ENCODE measurements around the gene SLC7A7. TPM values are rescaled to one million over a fixed set of nuclear protein-coding genes. Genes with fewer than 3 reads are reported as not detected.
"Not testable (repeated sequence)": the region's sequence is repeated elsewhere in the genome, so short reads cannot be mapped to it uniquely, and the experiment has no call there.

Gene SLC7A7
- total RNA-seq, 1 experiment from 2014 or later: 2.6 TPM

- not testable (repeated sequence) for DNase-seq (ENCODE audit: low read depth)
Observed at GRCh38 chr14:22757972-22758650, 57.1 kb downstream of the SLC7A7 start.

GRCh38 chr14:22753586-22753985, 61.6 kb downstream of the SLC7A7 start:
- peak; percentile 57 for DNase-seq (ENCODE audit: low read depth)

GRCh38 chr14:22752422-22752821, 62.8 kb downstream of the SLC7A7 start:
- DNase-seq (ENCODE audit: low read depth): peak; percentile 68

GRCh38 chr14:22748631-22749068, 66.6 kb downstream of the SLC7A7 start:
- no peak for DNase-seq (ENCODE audit: low read depth)

GRCh38 chr14:22748206-22748605, 67.0 kb downstream of the SLC7A7 start:
- DNase-seq (ENCODE audit: low read depth): no peak

- DNase-seq (ENCODE audit: low read depth): no peak
Observed at GRCh38 chr14:22747769-22748168, 67.5 kb downstream of the SLC7A7 start.

- no peak for DNase-seq (ENCODE audit: low read depth)
Observed at GRCh38 chr14:22740020-22740419, 75.2 kb downstream of the SLC7A7 start.

- no peak for DNase-seq (ENCODE audit: low read depth)
Observed at GRCh38 chr14:22739423-22739822, 75.8 kb downstream of the SLC7A7 start.

- DNase-seq (ENCODE audit: low read depth): peak; percentile 33
Observed at GRCh38 chr14:22737052-22737451, 78.2 kb downstream of the SLC7A7 start.

- DNase-seq (ENCODE audit: low read depth): not testable (repeated sequence)
Observed at GRCh38 chr14:22736384-22736783, 78.9 kb downstream of the SLC7A7 start.

- no peak for DNase-seq (ENCODE audit: low read depth)
Observed at GRCh38 chr14:22735096-22735495, 80.1 kb downstream of the SLC7A7 start.

GRCh38 chr14:22733829-22734228, 81.4 kb downstream of the SLC7A7 start:
- peak; percentile 42 for DNase-seq (ENCODE audit: low read depth)

GRCh38 chr14:22732062-22732461, 83.2 kb downstream of the SLC7A7 start:
- not testable (repeated sequence) for DNase-seq (ENCODE audit: low read depth)

- no peak for DNase-seq (ENCODE audit: low read depth)
Observed at GRCh38 chr14:22726012-22726411, 89.2 kb downstream of the SLC7A7 start.

- not testable (repeated sequence) for DNase-seq (ENCODE audit: low read depth)
Observed at GRCh38 chr14:22725374-22725773, 89.9 kb downstream of the SLC7A7 start.

GRCh38 chr14:22724847-22725246, 90.4 kb downstream of the SLC7A7 start:
- DNase-seq (ENCODE audit: low read depth): not testable (repeated sequence)

GRCh38 chr14:22723815-22724214, 91.4 kb downstream of the SLC7A7 start:
- no peak for DNase-seq (ENCODE audit: low read depth)

Other genes starting within 250 kb of the SLC7A7 start
- gene DAD1, start 226.2 kb downstream of the SLC7A7 start, total RNA-seq (2014; rRNA removed; shearing (Covaris generic)): 515 and 811 TPM in 2 replicates
- gene ABHD4, start 217.1 kb downstream of the SLC7A7 start, total RNA-seq (2014; rRNA removed; shearing (Covaris generic)): 21.7 and 30.5 TPM in 2 replicates
- not detected in 2 replicates for gene OR6J1, start 171.1 kb downstream of the SLC7A7 start, total RNA-seq (2014; rRNA removed; shearing (Covaris generic))
- gene OXA1L, start 48.7 kb downstream of the SLC7A7 start, total RNA-seq (2014; rRNA removed; shearing (Covaris generic)): 77.4 and 89.0 TPM in 2 replicates
- 54.5 and 325 TPM in 2 replicates for gene MRPL52, start 14.5 kb upstream of the SLC7A7 start, total RNA-seq (2014; rRNA removed; shearing (Covaris generic))
- gene MMP14, start 21.1 kb upstream of the SLC7A7 start, total RNA-seq (2014; rRNA removed; shearing (Covaris generic)): 251 and 313 TPM in 2 replicates
- gene LRP10, start 56.3 kb upstream of the SLC7A7 start, total RNA-seq (2014; rRNA removed; shearing (Covaris generic)): 51.6 and 115 TPM in 2 replicates
- gene REM2, start 67.8 kb upstream of the SLC7A7 start, total RNA-seq (2014; rRNA removed; shearing (Covaris generic)): 0.52 TPM in 1 of 2 replicates, not detected in the other
- gene RBM23, start 103.7 kb upstream of the SLC7A7 start, total RNA-seq (2014; rRNA removed; shearing (Covaris generic)): 104 and 140 TPM in 2 replicates
- 67.3 and 83.3 TPM in 2 replicates for gene PRMT5, start 113.9 kb upstream of the SLC7A7 start, total RNA-seq (2014; rRNA removed; shearing (Covaris generic))
- gene HAUS4, start 141.7 kb upstream of the SLC7A7 start, total RNA-seq (2014; rRNA removed; shearing (Covaris generic)): 30.7 and 51.4 TPM in 2 replicates
- gene AJUBA, start 167.1 kb upstream of the SLC7A7 start, total RNA-seq (2014; rRNA removed; shearing (Covaris generic)): 23.9 and 55.5 TPM in 2 replicates
- gene C14orf93, start 194.7 kb upstream of the SLC7A7 start, total RNA-seq (2014; rRNA removed; shearing (Covaris generic)): 8.6 and 9.7 TPM in 2 replicates
- gene PSMB5, start 219.5 kb upstream of the SLC7A7 start, total RNA-seq (2014; rRNA removed; shearing (Covaris generic)): 267 and 297 TPM in 2 replicates
- not detected in 2 replicates for gene PSMB11, start 226.8 kb upstream of the SLC7A7 start, total RNA-seq (2014; rRNA removed; shearing (Covaris generic))
- gene CDH24, start 242.1 kb upstream of the SLC7A7 start, total RNA-seq (2014; rRNA removed; shearing (Covaris generic)): 7.5 and 13.7 TPM in 2 replicates